Mesothelial cell of epicardium (in vitro differentiated cells): Measurements from ENCODE around the gene IL16. TPM values are rescaled to one million over a fixed set of nuclear protein-coding genes. Genes with fewer than 3 reads are reported as not detected.

Experiments used
- DNase-seq, 2 experiments: peaks; one replicate each; pipeline ENCODE4 v3.0.0; 2021; ENCODE audit warnings: low spot score in 2 of 2; ENCODE audit not compliant: unreplicated experiment in 2 of 2
- H3K27ac Mint-ChIP-seq: 2 replicates; pipeline ENCODE4 v1.8.0; 2021; ENCODE audit warnings: mixed read lengths
- H3K27me3 Mint-ChIP-seq: 2 replicates; pipeline ENCODE4 v1.8.0; 2021; ENCODE audit warnings: low read depth, mixed read lengths
- H3K36me3 Mint-ChIP-seq: 2 replicates; pipeline ENCODE4 v1.8.0; 2021; ENCODE audit warnings: mixed read lengths
- H3K4me1 Mint-ChIP-seq: 2 replicates; pipeline ENCODE4 v1.8.0; 2021; ENCODE audit warnings: mixed read lengths
- H3K4me3 Mint-ChIP-seq: 2 replicates; pipeline ENCODE4 v1.8.0; 2021; ENCODE audit warnings: mild to moderate bottlenecking, moderate library complexity, mixed read lengths
- H3K9me3 Mint-ChIP-seq: 2 replicates; pipeline ENCODE4 v1.8.0; 2021; ENCODE audit warnings: mixed read lengths
- total RNA-seq: library from RNA; stranded (reverse); gene quantifications from 3 replicates; pipeline ENCODE4 v1.2.1, GENCODE V29; 2021
- TF ChIP-seq, protein P1 (sequence below): fragments of 200-600 bp; sonication (generic); IDR thresholded peaks from one replicate; pipeline ENCODE4 v1.5.0; 2021; ENCODE audit warnings: antibody characterized with exemption; ENCODE audit not compliant: unreplicated experiment

The IL16 gene
- total RNA-seq, 1 donor from 2014 or later: 0.27 TPM

DNA sequence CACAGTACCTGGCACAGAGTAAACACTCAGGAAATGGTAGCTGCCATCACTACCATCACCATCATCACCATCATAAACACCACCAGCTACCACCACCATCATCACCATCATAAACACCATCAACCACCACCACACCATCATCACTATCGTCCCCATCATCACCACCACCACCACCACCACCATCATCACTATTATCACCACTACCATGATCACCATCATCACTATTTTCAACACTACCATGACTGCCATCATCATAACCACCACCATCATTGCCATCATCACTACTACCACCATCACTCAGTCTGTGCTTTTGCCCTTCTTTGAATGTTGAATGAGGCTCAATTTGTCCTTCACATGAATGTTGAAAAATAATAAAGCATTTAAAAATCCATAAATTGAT is 21.2 kb upstream of the IL16 start:
- peaks cover 26% of the 10 kb centered on the region for H3K27me3 Mint-ChIP-seq
- TF ChIP-seq, protein P1, sequence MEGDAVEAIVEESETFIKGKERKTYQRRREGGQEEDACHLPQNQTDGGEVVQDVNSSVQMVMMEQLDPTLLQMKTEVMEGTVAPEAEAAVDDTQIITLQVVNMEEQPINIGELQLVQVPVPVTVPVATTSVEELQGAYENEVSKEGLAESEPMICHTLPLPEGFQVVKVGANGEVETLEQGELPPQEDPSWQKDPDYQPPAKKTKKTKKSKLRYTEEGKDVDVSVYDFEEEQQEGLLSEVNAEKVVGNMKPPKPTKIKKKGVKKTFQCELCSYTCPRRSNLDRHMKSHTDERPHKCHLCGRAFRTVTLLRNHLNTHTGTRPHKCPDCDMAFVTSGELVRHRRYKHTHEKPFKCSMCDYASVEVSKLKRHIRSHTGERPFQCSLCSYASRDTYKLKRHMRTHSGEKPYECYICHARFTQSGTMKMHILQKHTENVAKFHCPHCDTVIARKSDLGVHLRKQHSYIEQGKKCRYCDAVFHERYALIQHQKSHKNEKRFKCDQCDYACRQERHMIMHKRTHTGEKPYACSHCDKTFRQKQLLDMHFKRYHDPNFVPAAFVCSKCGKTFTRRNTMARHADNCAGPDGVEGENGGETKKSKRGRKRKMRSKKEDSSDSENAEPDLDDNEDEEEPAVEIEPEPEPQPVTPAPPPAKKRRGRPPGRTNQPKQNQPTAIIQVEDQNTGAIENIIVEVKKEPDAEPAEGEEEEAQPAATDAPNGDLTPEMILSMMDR: no peak
- H3K27ac Mint-ChIP-seq: no peak overlapping the region
- H3K4me1 Mint-ChIP-seq: no peaks in the 10 kb centered on the region
- H3K4me3 Mint-ChIP-seq: no peak overlapping the region
- H3K36me3 Mint-ChIP-seq: no peaks in the 10 kb centered on the region
- H3K9me3 Mint-ChIP-seq: no peaks in the 10 kb centered on the region
- DNase-seq: no peak

DNA sequence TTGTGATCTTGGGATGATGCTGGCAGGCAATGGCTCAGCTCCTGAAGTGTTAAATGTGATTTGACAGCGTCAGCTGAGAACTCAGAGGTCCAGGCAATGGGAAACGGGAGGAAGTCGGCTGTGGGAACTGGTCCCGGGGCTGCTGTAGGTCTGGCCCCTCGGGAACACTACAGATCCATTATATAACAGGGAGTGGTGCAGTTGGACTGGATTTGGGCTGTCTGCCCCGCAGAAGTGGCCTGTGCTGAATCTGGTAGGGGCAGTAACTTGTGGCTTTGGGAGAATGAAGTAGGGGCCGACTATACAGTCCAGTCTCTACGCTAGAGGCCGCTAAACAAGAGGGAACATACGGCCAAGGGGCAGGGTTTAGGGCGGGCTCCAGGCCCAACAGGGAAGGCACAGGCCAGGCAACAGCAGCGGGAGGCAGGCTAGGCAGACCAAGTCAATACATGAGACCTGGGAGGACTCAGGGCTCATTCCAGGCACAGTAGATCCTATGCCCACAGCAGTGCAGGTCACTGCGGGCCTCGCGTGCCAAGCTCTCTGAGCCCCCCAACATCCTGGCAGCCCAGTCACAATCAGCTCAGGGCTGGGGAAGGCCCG is 20.3 kb upstream of the IL16 start:
- TF ChIP-seq, protein P1: no peak
- no peak for DNase-seq
- peaks cover 30% of the 10 kb centered on the region for H3K27me3 Mint-ChIP-seq
- no peak overlapping the region for H3K27ac Mint-ChIP-seq
- no peaks in the 10 kb centered on the region for H3K4me1 Mint-ChIP-seq
- H3K4me3 Mint-ChIP-seq: no peak overlapping the region
- no peaks in the 10 kb centered on the region for H3K36me3 Mint-ChIP-seq
- no peaks in the 10 kb centered on the region for H3K9me3 Mint-ChIP-seq

DNA sequence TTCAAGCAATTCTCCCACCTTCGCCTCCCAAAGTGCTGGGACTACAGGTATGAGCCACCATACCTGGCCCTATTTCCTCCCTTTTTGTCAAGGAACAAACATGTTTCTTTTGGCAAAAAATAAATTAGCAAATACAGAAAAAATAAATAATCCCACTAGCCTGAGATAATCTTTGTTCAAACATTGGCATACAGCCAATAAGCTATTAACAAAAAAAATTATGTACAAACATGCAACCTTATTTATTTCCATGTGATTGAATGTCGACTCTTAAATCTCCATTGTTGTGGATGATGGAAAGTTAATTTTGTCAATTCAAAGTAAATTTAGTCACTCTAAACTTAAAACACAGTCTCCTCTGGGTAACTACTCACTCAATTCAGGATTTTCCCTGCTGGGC is 18.3 kb upstream of the IL16 start:
- H3K36me3 Mint-ChIP-seq: no peaks in the 10 kb centered on the region

DNA sequence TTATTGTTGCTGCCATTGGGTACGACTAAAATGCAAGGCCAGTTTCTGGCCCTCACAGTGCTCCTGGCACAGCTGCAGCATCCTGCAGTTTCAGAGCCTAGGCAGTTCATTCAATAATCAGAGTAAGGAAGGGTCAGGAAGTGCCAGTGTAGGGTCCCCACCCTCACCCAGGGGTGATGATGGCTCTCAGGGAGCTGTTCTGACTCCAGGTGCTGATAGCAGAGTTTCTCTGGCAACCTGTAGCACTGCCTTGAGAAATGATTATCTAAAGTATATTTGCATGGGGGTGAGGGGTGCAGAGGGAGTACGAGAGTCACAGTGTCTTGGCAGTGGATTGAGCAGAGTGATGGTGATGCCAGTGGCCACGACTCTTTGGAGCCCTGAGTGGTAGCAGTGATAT is 15.5 kb upstream of the IL16 start:
- DNase-seq: no peak
- Mint-ChIP-seq H3K27ac (no peak overlapping the region), H3K9me3 (no peaks in the 10 kb centered on the region), H3K27me3 (peaks cover 75% of the 10 kb centered on the region), H3K4me1 (no peaks in the 10 kb centered on the region), H3K4me3 (no peak overlapping the region), H3K36me3 (no peaks in the 10 kb centered on the region)
- TF ChIP-seq, protein P1: no peak

More for the DNA sequence above, 18.3 kb upstream of the IL16 start:
- TF ChIP-seq, protein P1: no peak
- H3K27ac Mint-ChIP-seq: no peak overlapping the region
- no peaks in the 10 kb centered on the region for H3K4me1 Mint-ChIP-seq
- no peak for DNase-seq
- no peak overlapping the region for H3K4me3 Mint-ChIP-seq
- no peaks in the 10 kb centered on the region for H3K9me3 Mint-ChIP-seq
- H3K27me3 Mint-ChIP-seq: peaks cover 49% of the 10 kb centered on the region

DNA sequence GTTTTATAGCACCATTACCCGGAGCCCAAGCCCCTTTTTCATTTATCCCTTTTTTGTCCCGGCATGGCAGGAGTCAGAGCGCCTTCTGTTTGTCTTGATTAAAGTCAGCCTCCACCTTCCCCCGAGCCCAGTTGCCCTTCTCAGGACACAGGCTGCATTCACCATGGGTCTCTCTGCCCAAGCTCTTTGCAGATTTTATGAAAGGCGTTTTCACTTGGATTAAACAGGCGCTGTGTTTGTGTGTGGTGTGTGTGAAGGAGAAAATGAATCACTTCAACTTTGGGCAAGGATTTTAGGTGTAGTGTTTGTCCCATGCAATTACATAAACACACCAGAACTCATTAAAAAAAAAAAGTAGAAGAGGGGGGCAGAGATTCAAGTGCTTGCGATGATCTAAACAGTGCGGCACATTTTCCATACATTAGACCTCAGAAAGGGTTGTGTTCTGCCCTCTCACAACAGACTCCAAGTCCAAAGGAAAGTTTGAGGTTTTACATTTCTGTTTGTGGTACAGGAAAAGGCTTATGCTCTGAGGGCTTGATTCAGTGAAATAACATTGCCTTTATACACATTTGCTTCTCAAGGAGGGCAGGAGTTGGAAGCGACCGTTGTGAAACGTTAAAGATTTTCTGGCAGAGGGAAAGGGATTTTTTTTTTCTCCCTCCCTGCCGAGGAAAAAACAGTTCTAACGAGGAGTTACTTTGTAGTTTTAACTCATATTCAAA is 14.5 kb upstream of the IL16 start:
- no peaks in the 10 kb centered on the region for H3K36me3 Mint-ChIP-seq
- no peaks in the 10 kb centered on the region for H3K9me3 Mint-ChIP-seq
- no peak overlapping the region for H3K4me3 Mint-ChIP-seq
- DNase-seq: no peak
- no peak overlapping the region for H3K27ac Mint-ChIP-seq
- H3K4me1 Mint-ChIP-seq: no peaks in the 10 kb centered on the region
- H3K27me3 Mint-ChIP-seq: peaks cover 80% of the 10 kb centered on the region
- TF ChIP-seq, protein P1: no peak
